GM12873 (cell line): ENCODE results near the gene ARL3.

Experiments used
- TF ChIP-seq, protein P1 (sequence below): IDR thresholded peaks from 2 replicates; pipeline ENCODE4 v1.5.1; 2012; ENCODE audit warnings: low read depth, mild to moderate bottlenecking, moderate library complexity, low read length, control low read depth; ENCODE audit not compliant: insufficient read depth; ENCODE audit errors: missing control alignments

ARL3 gene

DNA sequence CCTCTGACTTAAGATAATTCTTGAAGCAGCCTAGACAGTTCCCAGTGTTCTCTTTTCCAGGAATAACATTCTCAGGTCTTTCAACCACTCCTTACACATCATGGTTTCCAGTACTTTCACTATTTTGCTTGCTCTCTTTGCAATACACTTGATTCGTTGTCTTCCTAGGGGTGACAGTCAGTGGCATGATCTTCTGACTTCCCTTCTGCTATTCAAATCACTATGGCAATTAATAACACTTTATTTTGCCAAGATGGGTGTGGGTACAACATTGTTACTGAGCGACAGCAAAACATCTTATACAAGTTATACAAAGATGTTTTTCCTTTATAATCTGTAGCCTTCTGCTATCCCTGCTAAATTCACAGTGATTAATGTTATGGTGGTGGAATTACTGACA, 15.3 kb downstream of the ARL3 start:
- TF ChIP-seq, protein P1, sequence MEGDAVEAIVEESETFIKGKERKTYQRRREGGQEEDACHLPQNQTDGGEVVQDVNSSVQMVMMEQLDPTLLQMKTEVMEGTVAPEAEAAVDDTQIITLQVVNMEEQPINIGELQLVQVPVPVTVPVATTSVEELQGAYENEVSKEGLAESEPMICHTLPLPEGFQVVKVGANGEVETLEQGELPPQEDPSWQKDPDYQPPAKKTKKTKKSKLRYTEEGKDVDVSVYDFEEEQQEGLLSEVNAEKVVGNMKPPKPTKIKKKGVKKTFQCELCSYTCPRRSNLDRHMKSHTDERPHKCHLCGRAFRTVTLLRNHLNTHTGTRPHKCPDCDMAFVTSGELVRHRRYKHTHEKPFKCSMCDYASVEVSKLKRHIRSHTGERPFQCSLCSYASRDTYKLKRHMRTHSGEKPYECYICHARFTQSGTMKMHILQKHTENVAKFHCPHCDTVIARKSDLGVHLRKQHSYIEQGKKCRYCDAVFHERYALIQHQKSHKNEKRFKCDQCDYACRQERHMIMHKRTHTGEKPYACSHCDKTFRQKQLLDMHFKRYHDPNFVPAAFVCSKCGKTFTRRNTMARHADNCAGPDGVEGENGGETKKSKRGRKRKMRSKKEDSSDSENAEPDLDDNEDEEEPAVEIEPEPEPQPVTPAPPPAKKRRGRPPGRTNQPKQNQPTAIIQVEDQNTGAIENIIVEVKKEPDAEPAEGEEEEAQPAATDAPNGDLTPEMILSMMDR = no peak

- TF ChIP-seq, protein P1 = no peak
These were observed 17.5 kb downstream of the ARL3 start for GRCh38 chr10:102696736-102697135.

- TF ChIP-seq, protein P1 = no peak
These were observed 22.7 kb downstream of the ARL3 start for GRCh38 chr10:102691285-102692066.

GRCh38 chr10:102683736-102684135, 30.5 kb downstream of the ARL3 start:
- TF ChIP-seq, protein P1 = no peak

DNA sequence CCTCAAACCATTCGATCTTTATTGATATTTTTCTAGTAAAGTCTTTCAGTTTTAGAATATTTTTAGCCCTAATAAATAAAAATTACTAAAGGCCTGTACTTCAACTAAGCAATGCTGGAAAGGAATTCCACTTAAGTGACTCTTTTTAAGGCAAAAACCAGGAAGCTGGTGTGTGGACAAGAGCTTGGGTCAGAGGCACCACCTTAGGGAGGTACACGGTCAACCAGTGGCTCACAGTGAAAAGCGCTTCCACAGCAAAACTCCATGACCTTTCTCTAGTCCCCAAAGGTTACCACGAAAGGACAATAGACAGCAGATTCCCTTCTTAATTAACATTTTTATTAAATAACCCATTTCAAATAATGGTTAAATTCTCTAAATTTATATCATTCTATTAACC, 31.2 kb downstream of the ARL3 start:
- TF ChIP-seq, protein P1 = no peak

- TF ChIP-seq, protein P1 = no peak
These were observed 31.8 kb downstream of the ARL3 start for GRCh38 chr10:102682416-102682815.

GRCh38 chr10:102681696-102682095, 32.5 kb downstream of the ARL3 start:
- TF ChIP-seq, protein P1 = no peak

DNA sequence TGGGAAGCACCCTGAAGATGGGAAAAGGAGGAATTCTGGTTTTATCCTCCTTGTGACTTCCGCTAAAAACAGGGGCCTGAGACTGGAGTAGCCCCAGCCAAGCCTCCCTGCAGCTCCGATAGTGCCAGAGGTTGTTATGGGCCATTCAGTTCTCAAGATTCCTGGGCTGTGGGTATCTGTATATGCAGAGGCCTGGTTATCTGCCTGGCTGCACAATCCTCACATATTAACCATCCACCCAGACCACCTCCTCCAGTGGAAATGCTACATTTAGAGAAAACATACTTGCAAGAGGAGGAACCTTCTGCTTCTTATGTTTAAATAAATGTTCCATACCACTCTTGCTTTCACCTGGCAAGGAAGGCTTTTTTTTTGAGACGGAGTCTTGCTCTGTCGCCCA, 34.6 kb downstream of the ARL3 start:
- TF ChIP-seq, protein P1 = no peak
